HG03066 (cell line): ENCODE results near the gene MYADM.
"Not testable (repeated sequence)": the region's sequence is repeated elsewhere in the genome, so short reads cannot be mapped to it uniquely, and the experiment has no call there.

Source experiments
- ATAC-seq: cut with Tn5 transposase; IDR thresholded peaks from one replicate; pipeline ENCODE4 v1.9.1; 2021; ENCODE audit warnings: low read depth; ENCODE audit not compliant: unreplicated experiment

MYADM gene, protein sequence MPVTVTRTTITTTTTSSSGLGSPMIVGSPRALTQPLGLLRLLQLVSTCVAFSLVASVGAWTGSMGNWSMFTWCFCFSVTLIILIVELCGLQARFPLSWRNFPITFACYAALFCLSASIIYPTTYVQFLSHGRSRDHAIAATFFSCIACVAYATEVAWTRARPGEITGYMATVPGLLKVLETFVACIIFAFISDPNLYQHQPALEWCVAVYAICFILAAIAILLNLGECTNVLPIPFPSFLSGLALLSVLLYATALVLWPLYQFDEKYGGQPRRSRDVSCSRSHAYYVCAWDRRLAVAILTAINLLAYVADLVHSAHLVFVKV

DNA sequence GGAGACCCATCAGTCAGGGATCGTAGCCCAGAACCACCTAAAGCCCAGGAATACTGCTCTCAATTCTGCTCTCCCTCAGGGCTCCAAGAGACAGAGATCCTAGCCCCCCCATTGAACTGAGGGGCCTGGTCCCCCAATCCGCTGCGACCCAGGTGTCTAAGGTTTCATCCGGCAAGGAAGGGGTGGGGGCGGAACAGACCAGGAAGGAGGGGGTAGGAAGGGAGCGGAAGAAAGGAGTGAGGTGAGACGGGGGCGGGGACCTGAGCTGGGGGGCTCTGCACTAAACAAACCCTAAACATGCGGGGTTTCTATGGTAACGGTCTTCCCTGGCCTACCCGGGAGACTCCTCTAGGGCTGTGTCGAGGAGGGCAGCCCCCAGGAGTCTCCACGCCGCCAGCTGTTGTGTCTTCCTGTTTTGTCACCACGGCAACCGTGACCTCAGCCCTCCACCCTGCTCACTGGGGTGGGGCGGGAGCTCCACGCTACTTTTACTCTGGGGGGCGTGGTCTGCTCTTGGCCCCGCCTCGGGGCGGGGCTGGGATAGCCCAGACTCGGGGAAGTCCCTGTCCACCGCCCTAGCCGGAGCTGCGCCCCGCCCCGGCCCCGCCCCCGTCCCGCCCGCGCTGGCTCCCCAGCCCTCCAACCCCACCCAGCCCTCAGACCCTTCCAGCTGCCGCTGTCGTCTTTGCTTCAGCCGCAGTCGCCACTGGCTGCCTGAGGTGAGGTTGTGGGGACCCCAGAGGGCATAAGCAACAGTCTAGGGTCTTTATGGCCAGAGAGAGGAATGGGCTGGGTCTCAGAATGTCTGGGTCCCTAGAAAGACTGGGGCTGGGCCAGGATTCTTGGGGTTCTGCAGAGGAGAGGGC lies at the start of gene MYADM:
MYADM (plus strand) TSS at position 659 of the 866 bp plus-strand sequence. CDS start 5,647 bp downstream, outside the sequence.
- peak; percentile 59 for ATAC-seq

DNA sequence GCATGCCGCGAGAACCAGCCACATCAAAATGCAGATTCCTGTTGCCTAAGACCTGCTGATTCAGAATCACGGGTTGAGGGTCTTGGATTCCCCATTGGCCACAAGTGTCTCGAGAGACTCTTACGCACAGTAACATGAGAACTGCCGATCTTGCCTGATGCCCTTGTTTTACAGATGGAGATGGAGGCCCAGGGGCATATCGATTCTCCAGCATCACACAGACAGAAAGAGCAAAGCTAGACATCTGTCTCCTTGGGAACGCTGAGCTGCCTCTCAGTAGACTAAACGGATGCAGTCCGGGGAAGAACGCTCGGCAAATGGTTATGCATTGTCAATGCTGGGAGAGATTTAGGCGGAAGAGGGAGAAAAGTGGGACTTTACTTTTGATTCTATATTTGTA lies 48.9 kb upstream of the MYADM start:
- no peak for ATAC-seq

DNA sequence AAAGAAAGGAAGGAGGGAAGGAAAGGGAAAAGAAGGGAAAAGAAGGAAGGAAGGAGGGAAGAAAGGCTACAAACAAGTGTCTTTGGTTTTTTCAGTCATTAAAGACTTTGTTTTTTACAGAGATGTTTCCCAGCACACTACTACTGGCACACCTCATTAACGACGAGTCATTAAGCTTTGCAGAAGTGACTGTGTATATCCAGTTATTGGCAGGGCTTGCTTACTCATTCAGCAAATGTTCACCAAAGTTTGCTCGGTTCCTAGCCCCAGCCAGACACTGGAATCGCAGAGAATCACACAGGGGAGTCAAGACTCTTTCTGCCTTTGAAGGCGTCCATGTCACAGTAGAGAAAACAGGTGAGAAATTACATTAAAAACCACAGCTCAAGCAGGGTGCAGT lies 47.8 kb upstream of the MYADM start:
- no peak for ATAC-seq

DNA sequence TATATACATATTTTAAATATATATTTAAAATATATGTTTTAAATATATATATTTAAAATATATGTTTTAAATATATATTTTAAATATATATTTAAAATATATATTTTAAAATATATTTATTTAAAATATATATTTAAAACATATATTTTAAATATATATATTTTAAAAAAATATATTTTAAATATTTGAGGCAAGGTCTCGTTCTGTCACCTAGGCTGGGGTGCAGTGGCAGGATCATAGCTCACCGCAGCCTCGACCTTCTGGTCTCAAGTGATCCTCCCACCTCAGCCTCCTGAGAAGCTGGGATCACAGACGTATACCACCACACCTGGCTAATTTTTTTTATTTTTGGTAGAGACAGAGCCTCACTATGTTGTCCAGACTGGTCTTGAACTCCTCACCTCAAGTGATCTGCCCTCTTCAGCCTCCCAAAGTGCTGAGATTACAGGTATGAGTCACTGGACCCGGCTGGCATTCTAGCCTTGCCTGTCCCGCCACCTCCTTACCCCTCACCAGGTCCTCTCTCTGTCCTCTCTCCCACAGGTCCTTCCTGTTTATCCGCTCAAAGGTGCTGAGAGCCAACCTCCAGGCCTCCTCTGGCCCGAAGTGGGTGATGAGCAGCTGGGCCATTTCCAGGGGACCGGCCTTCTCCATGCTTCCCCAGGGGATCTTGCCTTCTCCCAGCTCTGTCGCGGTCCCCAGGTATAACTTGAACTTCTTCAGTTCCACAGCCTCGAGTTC lies 44.1 kb upstream of the MYADM start:
- ATAC-seq: no peak

DNA sequence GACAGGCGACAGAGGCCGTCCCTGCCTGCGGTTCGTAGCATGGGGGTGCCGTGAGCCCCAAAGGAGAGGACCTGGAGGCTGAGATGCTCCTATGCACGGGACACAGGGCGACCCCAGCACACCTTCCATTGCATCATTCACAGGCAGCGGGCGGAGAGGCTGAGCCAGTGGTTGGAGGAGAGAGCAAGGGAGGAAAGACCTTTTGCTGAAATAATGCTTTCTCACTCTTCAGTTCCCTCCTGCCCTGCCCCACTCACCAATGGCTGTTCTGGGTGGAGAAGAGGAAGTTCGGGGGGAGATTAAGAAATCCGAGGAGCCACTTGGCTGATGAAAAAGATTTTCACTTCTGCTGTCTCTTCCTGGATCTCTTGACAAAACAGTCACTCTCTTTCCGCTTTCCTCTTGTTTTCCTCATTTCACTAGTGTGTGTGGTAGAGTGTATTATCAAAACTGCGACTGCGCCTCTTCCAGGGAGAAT lies 43.5 kb upstream of the MYADM start, which contains the start of gene NLRP12:
NLRP12 (minus strand) TSS at position 181 of the 478 bp plus-strand sequence; CDS start at position 41, 140 bp downstream.
- no peak for ATAC-seq

DNA sequence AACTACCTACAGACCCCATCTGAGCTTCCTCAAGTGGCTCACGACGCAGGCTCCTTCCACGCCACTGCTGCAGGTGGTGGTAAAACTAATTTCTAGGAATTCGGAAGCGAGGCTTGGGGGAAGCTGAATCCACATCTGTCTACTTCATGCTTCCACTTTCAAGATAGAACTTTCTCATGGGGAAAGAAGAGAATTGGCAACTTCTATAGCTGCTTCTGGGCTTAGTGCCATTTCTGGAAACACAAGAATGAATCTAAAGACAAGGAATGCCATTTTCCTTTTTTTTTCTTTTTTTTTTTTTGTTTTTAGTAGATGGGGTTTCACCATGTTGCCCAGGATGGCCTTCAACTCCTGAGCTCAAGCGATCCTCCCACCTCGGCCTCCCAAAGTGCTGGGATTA lies 40.8 kb upstream of the MYADM start:
- no peak for ATAC-seq

DNA sequence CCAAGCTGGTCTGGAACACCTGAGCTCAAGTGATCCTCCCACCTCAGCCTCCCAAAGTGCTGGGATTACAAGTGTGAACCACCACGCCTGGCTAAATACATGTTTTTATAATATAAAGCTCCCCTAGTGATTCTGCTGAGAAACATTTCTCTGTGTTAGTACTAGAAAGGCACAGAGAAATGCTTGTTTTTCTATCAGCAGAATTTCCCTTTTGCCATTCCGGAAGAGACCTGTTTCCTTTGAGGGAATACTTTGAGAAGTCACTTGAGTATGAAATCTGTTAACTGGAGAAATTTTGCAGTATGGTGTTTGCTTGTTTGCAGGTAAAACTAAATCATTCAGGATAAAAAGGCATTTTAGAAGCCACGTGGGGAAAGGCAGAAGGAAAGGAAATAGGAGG lies 39.2 kb upstream of the MYADM start:
- ATAC-seq: no peak

DNA sequence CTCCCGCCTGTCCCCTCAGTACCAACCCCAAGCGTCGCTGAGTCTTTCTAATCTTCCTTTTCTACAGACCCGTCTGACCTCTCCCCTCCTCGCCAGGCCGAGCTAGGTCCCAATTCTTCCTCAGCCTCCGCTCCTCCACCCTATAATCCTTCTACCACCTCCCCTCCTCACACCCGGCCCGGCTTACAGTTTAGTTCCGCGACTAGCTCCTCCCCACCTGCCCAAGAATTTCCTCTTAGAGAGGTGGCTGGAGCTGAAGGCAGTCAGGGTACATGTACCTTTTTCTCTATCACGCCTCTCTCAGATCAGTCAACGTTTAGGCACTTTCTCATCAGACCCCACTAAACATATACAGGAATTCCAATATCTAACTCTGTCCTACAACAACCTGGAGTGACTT lies 34.8 kb upstream of the MYADM start:
- not testable (repeated sequence) for ATAC-seq

DNA sequence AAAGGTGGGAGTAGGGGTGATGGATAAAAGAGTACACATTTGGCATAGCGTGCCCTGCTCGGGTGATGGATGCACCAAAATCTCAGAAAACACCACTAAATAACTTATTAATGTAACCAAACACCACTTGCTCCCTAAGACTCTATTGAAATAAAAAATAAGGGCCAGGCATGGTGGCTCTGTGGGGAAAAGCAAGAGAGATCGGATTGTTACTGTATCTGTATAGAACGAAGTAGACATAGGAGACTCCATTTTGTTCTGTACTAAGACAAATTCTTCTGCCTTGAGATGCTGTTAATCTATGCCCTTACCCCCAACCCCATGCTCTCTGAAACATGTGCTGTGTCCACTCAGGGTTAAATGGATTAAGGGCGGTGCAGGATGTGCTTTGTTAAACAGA lies 29.2 kb upstream of the MYADM start:
- not testable (repeated sequence) for ATAC-seq

DNA sequence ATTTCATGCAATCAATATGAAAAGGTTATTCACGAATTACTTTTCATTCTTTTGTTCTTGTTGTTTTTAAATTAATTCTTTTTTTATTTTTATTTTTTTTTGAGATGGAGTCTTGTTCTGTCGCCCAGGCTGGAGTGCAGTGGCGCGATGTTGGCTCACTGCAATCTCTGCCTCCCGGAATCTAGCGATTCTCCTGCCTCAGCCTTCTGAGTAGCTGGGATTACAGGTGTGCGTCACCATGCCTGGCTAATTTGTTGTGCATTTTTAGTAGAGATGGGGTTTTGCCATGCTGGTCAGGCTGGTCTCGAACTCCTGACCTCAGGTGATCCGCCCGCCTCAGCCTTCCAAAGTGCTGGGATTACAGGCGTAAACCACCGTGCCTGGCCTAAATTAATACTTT lies 27.4 kb upstream of the MYADM start:
- not testable (repeated sequence) for ATAC-seq

DNA sequence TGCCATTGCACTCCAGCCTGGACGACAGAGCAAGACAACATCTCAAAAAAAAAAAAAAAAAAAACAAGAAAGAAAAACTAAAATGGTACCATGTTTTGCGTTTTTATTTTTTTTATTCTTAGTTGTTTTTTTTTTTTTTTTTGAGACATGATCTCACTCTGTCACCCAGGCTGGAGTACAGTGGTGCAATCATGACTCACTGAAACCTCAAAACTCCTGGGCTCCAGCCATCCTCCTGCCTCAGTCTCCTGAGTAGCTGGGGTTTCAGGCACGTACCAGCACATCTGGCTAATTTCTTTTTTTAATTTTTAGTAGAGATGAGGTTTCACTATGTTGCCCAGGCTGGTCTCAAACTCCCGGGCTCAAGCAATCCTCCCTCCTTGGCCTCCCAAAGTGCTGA lies 26.8 kb upstream of the MYADM start:
- not testable (repeated sequence) for ATAC-seq

DNA sequence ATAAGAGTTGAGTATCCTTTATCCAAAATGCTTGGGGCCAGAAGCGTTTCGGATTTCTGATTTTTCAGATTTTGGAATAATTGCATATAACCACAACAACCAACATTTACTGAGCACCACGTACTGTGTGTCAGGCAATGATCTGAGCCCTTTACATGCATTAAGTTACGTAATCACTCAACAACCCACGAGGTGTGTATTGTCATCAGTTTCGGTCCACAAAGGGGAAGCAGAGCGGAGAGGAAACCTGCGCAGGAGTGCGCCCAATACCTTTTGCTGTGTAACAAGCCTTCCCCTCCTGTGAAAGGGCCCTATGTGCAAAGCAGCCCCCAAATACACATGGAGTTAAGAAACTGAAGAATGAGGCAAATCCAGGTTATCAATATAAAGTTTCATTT lies 22.8 kb upstream of the MYADM start:
- ATAC-seq: no peak

DNA sequence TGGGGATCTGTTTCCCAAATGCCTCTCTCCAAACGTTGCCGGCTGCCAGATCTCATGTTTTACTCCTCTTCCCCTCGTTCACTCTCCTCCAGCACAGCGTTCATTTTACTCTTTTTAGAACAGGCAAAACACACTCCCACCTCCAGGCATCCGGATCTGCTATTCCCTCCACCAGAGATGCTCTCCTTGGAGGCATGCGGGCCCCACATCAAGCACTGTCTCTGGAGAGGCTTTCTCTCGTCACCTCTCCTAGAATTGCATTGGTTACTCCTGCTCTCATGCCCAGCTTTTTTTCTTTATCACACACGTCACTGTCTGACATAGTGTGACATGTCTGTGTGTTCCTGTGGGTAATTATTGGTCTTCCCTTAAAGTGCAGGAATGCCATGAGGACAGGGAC lies 20.1 kb upstream of the MYADM start:
- ATAC-seq: no peak

DNA sequence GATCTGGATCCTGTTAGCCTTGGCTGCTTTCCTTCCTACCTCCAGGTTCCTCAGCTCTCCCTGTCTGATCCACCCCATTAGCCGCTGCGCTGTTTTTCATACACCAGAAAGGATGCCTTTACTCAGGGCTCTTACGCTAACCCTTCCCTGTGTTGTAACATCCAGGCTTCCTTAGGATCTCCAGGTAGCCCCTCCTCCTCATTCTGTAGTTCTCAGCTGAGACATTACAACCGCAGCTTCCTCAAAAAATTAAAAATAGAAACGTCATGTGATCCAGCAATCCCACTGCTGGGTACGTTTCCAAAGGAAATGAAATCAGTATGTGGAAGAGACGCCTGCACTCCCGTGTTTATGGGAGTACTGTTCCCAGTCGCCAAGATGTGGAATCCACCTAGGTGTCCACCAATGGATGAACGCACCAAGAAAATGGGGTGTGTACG lies 18.4 kb upstream of the MYADM start:
- no peak for ATAC-seq

DNA sequence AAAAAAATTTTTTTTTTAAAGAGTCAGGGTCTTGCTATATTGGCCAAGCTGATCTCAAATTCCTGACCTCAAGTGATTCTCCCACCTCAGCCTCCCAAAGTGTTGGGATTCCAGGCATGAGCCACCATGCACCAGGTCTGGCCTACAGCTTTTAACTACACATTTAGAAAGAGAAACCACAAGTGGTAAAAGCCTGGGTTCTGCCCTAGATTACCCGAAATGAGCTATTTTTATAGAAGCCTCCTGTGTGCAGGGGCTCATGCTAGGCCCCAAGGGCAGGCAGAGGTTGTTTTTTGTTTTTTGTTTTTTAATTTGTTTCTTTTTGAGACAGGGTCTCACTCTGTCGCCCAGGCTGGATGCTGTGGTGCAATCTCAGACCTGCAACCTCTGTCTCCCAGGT lies 14.0 kb upstream of the MYADM start:
- ATAC-seq: no peak

DNA sequence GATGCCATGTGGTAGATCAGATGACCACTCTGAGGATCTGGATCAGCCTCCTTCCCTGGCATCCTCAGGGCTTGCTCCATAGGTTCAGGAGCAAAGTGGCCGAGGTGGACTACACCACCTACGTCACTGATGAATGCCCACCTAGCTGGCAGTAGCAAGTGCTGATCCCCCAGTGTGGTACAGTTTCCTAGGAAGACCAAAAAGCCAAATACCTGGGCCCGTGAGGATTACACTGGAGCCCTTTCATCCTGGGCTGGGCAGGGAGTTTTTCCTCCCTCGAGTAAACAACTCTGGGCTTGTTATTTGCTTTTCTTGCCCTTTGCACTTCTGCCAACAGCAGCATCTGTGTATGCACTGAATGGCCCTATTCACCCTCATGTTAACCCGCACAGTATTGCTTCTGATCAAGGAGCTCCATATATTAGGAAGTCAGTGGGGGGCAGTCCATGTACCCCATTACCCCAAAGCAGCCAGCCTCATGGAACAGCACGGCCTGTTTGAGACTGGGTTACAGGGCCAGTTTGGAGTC lies 3.3 kb upstream of the MYADM start:
- no peak for ATAC-seq

DNA sequence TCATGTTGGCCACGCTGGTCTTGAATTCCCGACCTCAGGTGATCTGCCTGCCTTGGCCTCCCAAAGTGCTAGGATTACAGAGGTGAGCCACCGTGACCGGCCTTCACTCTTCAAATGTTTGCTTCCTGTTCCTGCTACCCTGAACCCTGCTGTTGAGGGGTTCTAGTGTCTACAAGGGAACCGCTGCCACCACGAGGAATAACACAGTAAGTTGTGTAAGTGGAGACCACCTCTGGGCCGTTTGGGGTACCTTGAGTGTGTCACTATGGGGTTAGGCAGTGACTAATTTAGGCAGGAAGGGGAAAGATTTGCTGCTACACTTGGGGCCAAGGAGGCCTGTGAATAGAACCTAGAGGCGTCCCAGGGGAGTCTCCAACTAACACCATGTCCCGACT lies 2.2 kb upstream of the MYADM start:
- no peak for ATAC-seq

DNA sequence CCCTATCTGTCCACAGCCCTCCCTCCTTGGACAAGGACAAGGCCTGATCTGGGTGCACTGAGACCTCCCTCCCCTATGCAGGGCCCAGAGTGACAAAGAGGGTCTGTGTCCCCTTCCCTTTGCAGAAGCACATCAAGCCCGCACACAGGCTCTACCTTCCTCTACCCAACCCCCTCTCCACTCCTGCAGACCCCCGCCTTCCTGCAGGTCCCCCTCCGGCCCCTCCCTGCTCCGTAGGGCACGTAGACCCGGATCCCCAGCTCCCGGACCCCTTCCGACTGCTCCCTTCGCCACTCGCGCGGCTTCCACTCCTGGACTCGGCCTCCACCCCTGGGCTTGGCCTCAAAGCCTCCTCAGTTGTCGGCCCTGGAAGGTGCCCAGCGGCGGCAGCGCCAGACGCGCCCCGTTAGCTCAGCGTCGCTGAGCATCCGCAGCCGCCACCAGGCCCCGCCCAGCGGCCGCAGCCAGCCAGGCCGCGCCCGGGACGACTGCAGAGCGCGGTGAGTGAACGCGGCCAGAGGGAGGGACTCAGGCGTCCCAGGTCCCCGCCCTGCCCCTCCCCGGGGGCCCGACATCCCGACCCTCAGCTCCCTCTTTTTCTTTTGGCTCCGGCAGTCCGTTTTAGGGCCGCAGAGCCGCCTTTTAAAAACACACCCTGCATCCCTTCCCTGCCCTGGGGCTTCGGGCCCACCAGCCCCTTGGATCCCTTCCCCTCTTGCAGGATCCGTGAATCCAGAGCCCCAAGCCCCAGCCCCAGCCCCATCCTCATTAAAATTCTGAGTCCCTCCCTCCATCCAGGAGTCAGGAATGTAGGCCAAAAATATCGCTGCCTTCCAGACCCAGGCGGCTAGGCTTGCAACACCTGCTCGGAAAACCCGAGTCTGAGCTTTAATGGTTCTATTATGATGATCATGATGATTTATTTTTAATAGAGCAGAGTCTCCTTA lies 1.5 kb upstream of the MYADM start:
- no peak for ATAC-seq

DNA sequence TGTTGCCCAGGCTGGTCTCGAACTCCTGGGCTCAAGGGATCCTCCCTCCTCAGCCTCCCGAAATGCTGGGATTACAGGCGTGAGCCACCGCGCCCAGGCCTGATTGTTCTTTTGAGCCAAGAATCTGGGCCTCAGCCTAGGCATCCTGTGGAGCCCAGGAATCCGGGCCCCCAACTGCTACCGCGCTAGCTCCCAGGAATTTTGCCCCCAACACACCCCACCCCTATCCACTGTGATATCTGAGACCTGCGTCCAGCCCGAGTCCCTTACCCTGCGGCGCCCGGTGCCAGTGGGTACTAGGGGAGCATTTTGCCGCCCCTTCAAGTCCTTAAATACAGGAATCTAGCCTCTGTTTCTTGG lies 838 bp upstream of the MYADM start:
- ATAC-seq: no peak
